Mesodermal cell (in vitro differentiated cells): Measurements from ENCODE around the gene RNF187.

Source experiments
- H3K27ac ChIP-seq: 2 replicates; pipeline ENCODE4 v1.7.0; 2013; ENCODE audit warnings: mild to moderate bottlenecking, low read depth, low read length, moderate library complexity; ENCODE audit not compliant: severe bottlenecking
- H3K36me3 ChIP-seq: 2 replicates; pipeline ENCODE4 v1.7.1; 2013; ENCODE audit warnings: mild to moderate bottlenecking, low read length, moderate library complexity; ENCODE audit not compliant: control insufficient read depth, insufficient read depth
- H3K4me1 ChIP-seq: one replicate; pipeline ENCODE4 v1.7.1; 2013; ENCODE audit warnings: mild to moderate bottlenecking, low read length; ENCODE audit not compliant: insufficient read depth, control insufficient read depth, poor library complexity, severe bottlenecking
- H3K4me3 ChIP-seq: 2 replicates; pipeline ENCODE4 v1.7.0; 2013; ENCODE audit warnings: low read length, control low read depth, mild to moderate bottlenecking; ENCODE audit not compliant: insufficient read depth, poor library complexity, severe bottlenecking; ENCODE audit errors: extremely low read depth
- H3K9me3 ChIP-seq: 2 replicates; pipeline ENCODE4 v1.7.1; 2013; ENCODE audit warnings: mild to moderate bottlenecking, low read length, moderate library complexity; ENCODE audit not compliant: control insufficient read depth
- WGBS, 2 experiments: methylation state at CpG; one replicate each; pipeline ENCODE4 v1.1.5; 2013; ENCODE audit warnings: missing lambda C conversion rate in 2 of 2; ENCODE audit not compliant: insufficient coverage in 2 of 2; 5-methylcytosine and 5-hydroxymethylcytosine counted together

RNF187 gene

DNA sequence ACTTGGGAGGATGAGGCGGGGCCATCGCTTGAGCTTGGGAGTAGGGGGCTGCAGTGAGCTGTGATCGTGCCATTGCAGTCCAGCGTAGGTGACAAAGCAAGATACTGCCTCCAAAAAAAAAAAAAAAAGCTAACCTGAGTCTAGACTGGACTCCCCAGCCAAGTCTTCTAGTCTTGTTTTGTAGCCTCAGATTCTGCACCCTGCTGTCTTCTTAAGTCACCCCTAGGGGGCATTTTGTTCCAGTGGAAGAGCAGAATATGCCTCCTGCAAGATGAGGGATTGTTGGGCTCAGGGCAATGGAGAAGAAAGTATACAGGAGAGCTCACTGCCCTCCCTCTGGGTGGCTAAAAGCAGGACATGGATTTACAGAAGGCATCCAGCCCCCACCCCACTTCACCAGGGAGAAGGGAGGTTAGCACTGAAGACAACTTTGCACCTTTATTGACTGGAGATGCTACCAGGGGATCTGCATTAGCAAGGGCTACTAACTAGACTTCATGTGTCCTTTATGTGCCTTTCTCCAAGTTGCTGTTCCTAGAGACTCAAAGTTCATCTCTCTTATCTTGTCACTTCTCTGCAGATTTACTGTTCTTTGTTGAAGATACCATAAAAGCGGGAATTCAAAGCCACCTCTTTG lies 15.3 kb upstream of the RNF187 start:
- Histone ChIP-seq H3K9me3 (no peaks in the 10 kb centered on the region), H3K4me1 (no peaks in the 10 kb centered on the region), H3K4me3 (no peak overlapping the region), H3K27ac (no peak overlapping the region), H3K36me3 (no peaks in the 10 kb centered on the region)
- 69 to 77% methylated on average over 4 to 5 of the region's 5 CpGs for WGBS, 2 experiments

DNA sequence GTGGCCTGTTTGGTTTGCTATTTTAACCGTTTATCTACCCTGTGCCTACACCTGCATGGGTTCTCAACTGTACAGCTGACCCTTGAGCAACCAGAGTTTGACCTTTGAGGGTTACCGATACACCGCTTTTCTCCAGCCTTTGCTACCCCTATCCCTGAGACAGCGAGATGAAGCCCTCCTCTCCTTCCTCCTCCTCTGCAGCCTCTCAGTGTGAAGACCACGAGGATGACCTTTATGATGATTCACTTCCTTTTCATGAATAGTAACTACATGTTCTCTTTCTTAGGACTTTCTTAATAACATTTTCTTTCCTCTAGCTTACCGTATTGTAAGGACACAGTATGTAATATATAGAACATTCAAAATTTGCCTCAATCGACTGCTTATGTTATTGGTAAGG lies 14.5 kb upstream of the RNF187 start:
- H3K27ac ChIP-seq = no peak overlapping the region
- H3K9me3 ChIP-seq = no peaks in the 10 kb centered on the region
- WGBS, 2 experiments = 79 to 80% methylated on average over 6 of the region's 7 CpGs
- no peaks in the 10 kb centered on the region for H3K4me1 ChIP-seq
- H3K4me3 ChIP-seq = no peak overlapping the region
- H3K36me3 ChIP-seq = no peaks in the 10 kb centered on the region

DNA sequence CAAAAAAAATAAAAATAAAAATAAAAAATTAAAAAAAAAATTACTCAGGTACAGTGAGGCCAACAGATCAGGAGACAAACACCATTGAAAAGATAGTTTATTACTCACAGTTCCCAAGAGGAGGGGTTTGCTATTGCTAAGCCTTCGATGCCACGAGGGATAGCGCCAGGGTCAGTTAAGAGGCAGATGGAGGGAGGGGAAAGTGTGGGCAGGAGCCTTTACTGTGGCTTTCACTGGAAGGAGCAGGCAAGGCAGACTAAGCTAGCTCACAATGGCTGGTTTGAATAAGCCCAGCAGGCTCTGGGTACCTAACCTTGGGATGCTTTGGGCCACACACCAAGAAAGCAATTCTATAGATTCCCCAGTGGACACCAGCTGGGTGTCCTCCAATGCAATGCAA lies 12.7 kb upstream of the RNF187 start:
- no peaks in the 10 kb centered on the region for H3K36me3 ChIP-seq
- 58% methylated on average over 3 of the region's 3 CpGs; no CpG with 5 or more reads in 1 of the 2 experiments for WGBS, 2 experiments
- H3K9me3 ChIP-seq = no peaks in the 10 kb centered on the region
- no peaks in the 10 kb centered on the region for H3K4me1 ChIP-seq
- no peak overlapping the region for H3K27ac ChIP-seq
- no peak overlapping the region for H3K4me3 ChIP-seq

DNA sequence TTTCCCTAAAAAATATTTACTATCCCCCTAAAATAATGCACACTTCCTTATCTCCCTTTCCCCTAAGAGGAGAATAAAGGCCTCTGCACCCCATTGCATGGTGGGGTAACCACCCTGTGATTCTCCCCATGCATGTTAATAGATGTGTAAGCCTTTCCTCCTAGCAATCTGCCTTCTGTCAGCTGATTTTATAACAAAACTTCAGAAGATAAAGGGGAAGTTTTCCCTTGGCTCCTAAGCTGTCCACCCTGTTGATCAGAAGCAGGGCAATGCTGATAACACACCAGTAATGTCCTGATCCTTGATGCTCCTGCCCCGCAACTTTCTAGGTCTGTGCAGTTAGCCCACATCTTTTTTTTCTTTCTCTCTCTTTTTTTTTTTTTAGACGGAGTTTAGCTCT lies 11.4 kb upstream of the RNF187 start:
- no peak overlapping the region for H3K4me3 ChIP-seq
- 94% methylated on average over 2 of the region's 2 CpGs; no CpG with 5 or more reads in 1 of the 2 experiments for WGBS, 2 experiments
- no peaks in the 10 kb centered on the region for H3K4me1 ChIP-seq
- H3K27ac ChIP-seq = no peak overlapping the region
- no peaks in the 10 kb centered on the region for H3K9me3 ChIP-seq
- H3K36me3 ChIP-seq = no peaks in the 10 kb centered on the region

DNA sequence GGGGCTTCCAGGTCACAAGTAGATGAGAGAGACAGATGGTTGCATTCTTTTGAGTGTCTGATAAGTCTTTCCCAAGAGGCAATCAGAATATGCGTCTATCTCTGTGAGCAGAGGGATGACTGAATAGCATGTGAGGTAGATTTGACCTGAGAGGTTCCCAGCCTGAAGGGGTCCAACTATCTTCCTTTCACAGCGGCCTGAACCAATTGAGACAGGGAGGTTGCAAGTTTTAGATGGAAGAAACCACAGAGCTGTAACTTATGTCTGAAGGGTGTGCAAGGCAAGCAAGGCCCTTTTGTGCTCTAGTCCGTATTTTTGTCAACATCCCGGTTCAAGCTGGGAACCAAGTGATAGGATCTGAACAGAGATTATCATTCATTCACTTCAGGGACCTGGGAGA lies 9.9 kb upstream of the RNF187 start:
- 96 to 97% methylated on average over 3 to 4 of the region's 4 CpGs for WGBS, 2 experiments
- no peak overlapping the region for H3K4me3 ChIP-seq
- no peaks in the 10 kb centered on the region for H3K9me3 ChIP-seq
- H3K36me3 ChIP-seq = no peaks in the 10 kb centered on the region
- no peak overlapping the region for H3K27ac ChIP-seq
- H3K4me1 ChIP-seq = no peaks in the 10 kb centered on the region

DNA sequence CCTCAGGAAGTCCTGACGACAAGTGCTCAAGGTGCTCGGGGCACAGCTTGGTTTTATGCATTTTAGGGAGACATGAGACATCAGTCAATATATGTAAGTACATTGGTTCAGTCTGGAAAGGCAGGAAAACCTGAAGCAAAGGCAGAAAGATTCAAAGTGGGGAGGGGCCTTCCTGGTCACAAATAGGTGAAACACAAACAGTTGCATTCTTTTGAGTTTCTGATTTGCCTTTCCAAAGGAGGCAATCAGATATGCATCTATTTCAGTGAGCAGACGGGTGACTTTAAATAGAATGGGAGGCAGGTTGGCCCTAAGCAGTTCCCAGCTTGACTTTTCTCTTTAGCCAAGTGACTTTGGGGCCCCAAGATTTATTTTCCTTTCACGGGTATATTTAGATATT lies 8.9 kb upstream of the RNF187 start:
- Histone ChIP-seq H3K36me3 (no peaks in the 10 kb centered on the region), H3K9me3 (no peaks in the 10 kb centered on the region), H3K27ac (no peak overlapping the region), H3K4me1 (no peaks in the 10 kb centered on the region), H3K4me3 (no peak overlapping the region)
- WGBS, 2 experiments = 26 to 29% methylated on average over 2 to 3 of the region's 4 CpGs

DNA sequence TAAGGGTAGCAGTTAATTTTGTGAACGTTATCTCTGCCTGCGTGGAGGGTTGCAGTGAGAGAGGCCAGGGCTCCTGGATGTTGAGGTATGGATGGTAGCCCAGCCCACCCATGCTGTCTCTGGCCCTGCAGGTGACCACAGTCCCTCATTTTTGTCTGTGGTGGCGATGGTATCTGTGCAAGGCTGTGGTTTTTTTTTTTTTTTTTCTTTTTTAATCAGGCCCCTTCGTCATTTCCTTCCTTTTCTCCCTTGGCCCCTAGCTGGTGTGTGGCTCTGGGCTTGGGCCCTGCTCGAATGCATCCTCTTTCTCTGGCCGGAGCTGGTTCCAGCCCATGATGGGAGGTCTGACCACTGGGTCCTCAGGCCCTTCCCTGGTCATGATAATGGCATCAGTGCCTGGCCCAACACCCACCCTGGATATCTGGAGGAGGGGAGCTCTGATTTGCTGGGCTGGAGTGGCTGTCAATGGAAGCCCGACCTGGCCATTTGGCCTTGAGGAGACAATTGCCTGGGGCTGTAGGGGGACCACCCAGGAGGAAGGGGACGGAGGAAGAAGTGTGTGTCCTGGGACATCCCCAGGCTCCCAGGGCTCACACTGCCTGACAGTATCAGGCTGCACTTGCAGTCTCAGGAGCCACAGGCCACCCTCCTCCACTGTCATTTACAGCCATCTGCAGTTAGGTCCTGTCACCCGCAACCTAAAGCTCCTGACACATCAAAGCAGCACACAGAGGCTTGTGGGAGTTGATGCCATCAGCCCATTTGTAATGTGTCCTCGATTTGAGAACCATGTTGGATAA lies 8.1 kb upstream of the RNF187 start:
- Histone ChIP-seq H3K4me3 (no peak overlapping the region), H3K4me1 (no peaks in the 10 kb centered on the region), H3K36me3 (no peaks in the 10 kb centered on the region), H3K27ac (no peak overlapping the region), H3K9me3 (no peaks in the 10 kb centered on the region)
- 52 to 57% methylated on average over 4 to 9 of the region's 10 CpGs for WGBS, 2 experiments

DNA sequence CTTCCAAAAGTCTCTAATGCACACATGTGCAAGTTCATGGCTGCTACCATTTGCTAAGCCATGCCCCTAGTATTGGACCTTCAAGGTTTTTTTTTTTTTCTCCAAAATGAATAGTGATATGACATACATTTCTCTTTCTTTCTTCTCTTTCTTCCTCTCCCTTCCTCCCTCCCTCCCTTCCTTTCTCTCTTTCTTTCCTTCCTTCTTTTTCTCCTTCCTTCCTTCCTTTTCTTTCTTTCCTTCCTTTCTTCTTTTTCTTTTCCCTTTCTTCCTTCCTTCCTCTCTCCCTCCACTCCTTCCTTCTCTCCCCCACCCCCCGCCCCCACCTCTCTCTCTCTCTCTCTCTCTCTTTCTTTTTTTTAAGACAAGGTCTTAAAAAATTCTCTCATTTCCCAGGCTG lies 3.4 kb upstream of the RNF187 start:
- Histone ChIP-seq H3K4me1 (no peaks in the 10 kb centered on the region), H3K9me3 (no peaks in the 10 kb centered on the region), H3K36me3 (peaks cover 1% of the 10 kb centered on the region), H3K4me3 (no peak overlapping the region), H3K27ac (no peak overlapping the region)
- no CpG with 5 or more reads among the region's 1 CpG for WGBS, 2 experiments

DNA sequence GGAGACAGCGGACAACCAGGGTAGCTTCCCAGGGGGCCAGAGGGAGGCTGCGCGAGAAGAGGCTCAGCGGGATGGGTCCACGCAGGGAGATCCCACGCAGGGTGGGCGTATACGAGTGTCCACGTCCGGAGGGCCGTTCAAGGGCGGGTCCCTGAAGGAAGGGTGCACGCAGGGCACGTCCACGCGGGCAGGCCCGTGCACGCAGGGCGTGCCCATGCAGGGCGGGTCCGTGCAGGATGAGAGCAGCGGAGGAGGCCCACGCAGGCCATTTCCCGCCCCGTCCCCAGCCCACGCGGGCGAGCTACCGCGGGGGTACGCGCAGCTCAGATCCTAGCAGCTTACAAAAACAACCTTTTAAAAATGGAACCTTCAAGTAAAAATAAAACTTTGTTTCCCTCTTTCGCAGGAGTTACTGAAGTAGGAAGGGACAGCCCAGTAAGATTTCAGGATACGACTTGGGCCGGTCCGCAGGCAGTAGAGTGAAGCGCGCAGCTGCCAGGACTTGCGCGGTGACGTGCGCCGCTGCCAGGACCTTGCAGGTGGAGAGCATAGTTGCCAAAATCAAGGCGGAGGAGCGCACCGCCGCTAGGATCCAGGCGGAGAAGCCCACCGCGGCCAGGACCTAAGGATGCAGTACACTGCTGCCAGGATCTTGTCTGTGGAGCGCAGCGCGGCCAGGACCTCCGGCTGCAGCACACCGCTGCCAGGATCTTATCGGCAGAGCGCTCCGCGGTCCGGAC lies 416 bp upstream of the RNF187 start:
- Histone ChIP-seq H3K9me3 (no peaks in the 10 kb centered on the region), H3K27ac (peak overlapping the region; percentile 100), H3K4me3 (peak overlapping the region; percentile 93), H3K4me1 (no peaks in the 10 kb centered on the region), H3K36me3 (peaks cover 29% of the 10 kb centered on the region)
- WGBS, 2 experiments = 0% methylated on average over 42 to 57 of the region's 60 CpGs

DNA sequence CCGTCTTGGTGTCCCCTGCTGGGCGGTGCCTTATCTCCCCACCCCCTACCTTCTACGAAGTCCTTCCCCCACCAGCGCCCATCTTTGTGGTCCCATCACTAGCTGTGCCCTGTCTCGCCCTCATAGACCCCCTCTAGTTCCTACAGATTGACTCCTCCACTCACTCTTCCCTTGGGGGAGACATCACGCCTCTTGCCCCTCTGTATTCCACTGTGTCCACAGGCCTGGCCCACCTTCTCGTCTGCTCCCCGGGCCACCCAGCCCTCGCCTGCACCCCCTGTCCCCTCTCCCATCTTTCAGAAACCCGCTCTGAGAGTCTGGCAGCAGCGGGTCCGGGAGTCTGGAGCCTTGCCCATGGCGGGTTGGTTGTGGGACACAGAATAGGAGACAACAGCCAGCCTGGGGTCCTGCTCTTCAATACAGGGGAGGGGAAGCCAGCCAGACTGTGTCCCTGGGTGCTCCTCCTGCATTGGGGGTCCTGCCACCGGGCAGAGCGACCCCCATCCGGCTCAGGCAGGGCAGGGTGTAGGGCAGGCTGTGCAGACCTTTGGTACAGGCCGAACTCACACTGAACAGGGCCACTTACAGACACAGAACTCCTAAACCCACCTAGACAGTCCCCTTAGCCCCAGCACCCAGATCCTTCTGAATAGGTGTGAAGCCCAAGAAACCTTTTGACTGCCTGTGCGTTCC lies 1.1 kb downstream of the RNF187 start:
- WGBS, 2 experiments = 44 to 63% methylated on average over 11 to 17 of the region's 18 CpGs
- H3K27ac ChIP-seq = no peak overlapping the region
- H3K36me3 ChIP-seq = peaks cover 40% of the 10 kb centered on the region
- no peaks in the 10 kb centered on the region for H3K9me3 ChIP-seq
- no peaks in the 10 kb centered on the region for H3K4me1 ChIP-seq
- peak overlapping the region; percentile 93 for H3K4me3 ChIP-seq
